HepG2 (cell line): ENCODE data around the gene SLC17A9. TPM values are rescaled to one million over a fixed set of nuclear protein-coding genes. Genes with fewer than 3 reads are reported as not detected.

Experiments
- ATAC-seq: fragments of 200-7000 bp; cut with Tn5 transposase; 3 replicates; pipeline ENCODE4 v1.9.1; 2020; ENCODE audit warnings: mild to moderate bottlenecking, moderate library complexity
- BruUV-seq: library from RNA; stranded (reverse); fragments of 400-500 nt; replicated peaks from 2 replicates; lab custom pipeline; 2021; lab: Mats Ljungman, UMichigan
- CTCF ChIA-PET: fragments of 300-600 bp; formaldehyde crosslinking; extraction: SDS; loops from one replicate; lab custom pipeline; 2021; ENCODE audit warnings: low total read pairs, inconsistent platforms, low intra/inter-chr PET ratio; lab: Yijun Ruan, JAX
- POLR2A ChIA-PET: fragments of 350-600 bp; sonication (Branson Sonifier 250); formaldehyde crosslinking; loops from one replicate; lab custom pipeline; 2020; ENCODE audit warnings: antibody characterized with exemption, inconsistent platforms; lab: Yijun Ruan, JAX
- DNase-seq: peaks from one replicate; pipeline ENCODE4 v3.0.0-alpha.2; 2015; ENCODE audit warnings: low spot score
- FAIRE-seq: peaks from 3 replicates; lab custom pipeline; 2011; peaks lifted over from hg19 to GRCh38; lab: Jason Lieb, UNC
- H2AFZ ChIP-seq: one replicate; pipeline ENCODE4 v1.6.1; 2011; ENCODE audit warnings: low read length, inconsistent platforms
- H3K27ac ChIP-seq: fragments of 300-600 bp; 3 replicates; pipeline ENCODE4 v1.8.0; 2011; ENCODE audit warnings: mixed run types, mild to moderate bottlenecking, mixed read lengths, low read length, inconsistent platforms; ENCODE audit not compliant: insufficient read depth; ENCODE audit errors: extremely low read length
- H3K27me3 ChIP-seq, 2 experiments: fragments of 200-600 bp in 1 of 2; 2 replicates in 1 of 2; 3 replicates in 1 of 2; pipeline versions ENCODE4 v1.6.0 to v1.8.0; 2011; ENCODE audit warnings: low read length in 2 of 2, mild to moderate bottlenecking in 2 of 2, moderate library complexity in 2 of 2, inconsistent platforms in 1 of 2; ENCODE audit not compliant: insufficient read depth in 2 of 2, control insufficient read depth in 1 of 2
- H3K36me3 ChIP-seq, 2 experiments: fragments of 200-600 bp in 1 of 2; replicated peaks in 1 of 2; 2 replicates in 1 of 2; 3 replicates in 1 of 2; pipeline versions ENCODE4 v1.5.1 to v1.8.0; 2011; ENCODE audit warnings: low read length in 2 of 2, inconsistent platforms in 1 of 2; ENCODE audit not compliant: insufficient read depth in 2 of 2, control insufficient read depth in 1 of 2
- H3K4me1 ChIP-seq: 2 replicates; pipeline ENCODE4 v1.5.1; 2012; ENCODE audit warnings: low read length, inconsistent platforms; ENCODE audit not compliant: insufficient read depth
- H3K4me2 ChIP-seq: 2 replicates; pipeline ENCODE4 v1.6.0; 2011; ENCODE audit warnings: low read depth, low read length, inconsistent platforms
- H3K4me3 ChIP-seq, 3 experiments: fragments of 200-600 bp in 1 of 3; sonication (generic), shearing (Covaris generic) in 1 of 3; replicated peaks in 1 of 3; 2 replicates each; pipeline ENCODE4 v1.5.1; 2011 to 2016; ENCODE audit warnings: low read length in 3 of 3, inconsistent platforms in 2 of 3, low read depth in 2 of 3, mild to moderate bottlenecking in 2 of 3, control low read depth in 1 of 3, mixed read lengths in 1 of 3; ENCODE audit not compliant: insufficient read depth in 1 of 3
- H3K79me2 ChIP-seq: one replicate; pipeline ENCODE4 v1.6.1; 2011; ENCODE audit warnings: low read length, inconsistent platforms; ENCODE audit not compliant: insufficient read depth
- H3K9ac ChIP-seq: 2 replicates; pipeline ENCODE4 v1.6.0; 2011; ENCODE audit warnings: mild to moderate bottlenecking, low read depth, low read length, inconsistent platforms; ENCODE audit not compliant: insufficient read depth
- H3K9me3 ChIP-seq: 2 replicates; pipeline ENCODE4 v1.5.1; 2012; ENCODE audit warnings: mild to moderate bottlenecking, low read length
- H4K20me1 ChIP-seq: 2 replicates; pipeline ENCODE4 v1.6.0; 2011; ENCODE audit warnings: inconsistent platforms, mild to moderate bottlenecking, low read length, moderate library complexity; ENCODE audit not compliant: insufficient read depth
- ARID5B ChIP-seq: IDR thresholded peaks from 2 replicates; pipeline ENCODE4 v1.4.0; 2020; ENCODE audit warnings: mild to moderate bottlenecking, missing genetic modification reagents
- EED ChIP-seq: sonication (generic); formaldehyde crosslinking; IDR thresholded peaks from 2 replicates; pipeline ENCODE4 v1.5.0; 2020; ENCODE audit warnings: mild to moderate bottlenecking, missing genetic modification reagents
- FOSL1 ChIP-seq: sonication (generic); formaldehyde crosslinking; IDR thresholded peaks from 2 replicates; pipeline ENCODE4 v1.9.0; 2021; ENCODE audit warnings: missing genetic modification reagents, borderline replicate concordance
- HNRNPUL1 ChIP-seq: fragments of 200-400 bp; formaldehyde crosslinking; IDR thresholded peaks from 2 replicates; pipeline ENCODE4 v1.6.1; 2017; ENCODE audit warnings: low read depth, mild to moderate bottlenecking, low read length, moderate library complexity
- MATR3 ChIP-seq: sonication (generic); formaldehyde crosslinking; IDR thresholded peaks from 2 replicates; pipeline ENCODE4 v1.4.0; 2020; ENCODE audit warnings: missing genetic modification reagents
- MIER3 ChIP-seq: IDR thresholded peaks from 2 replicates; pipeline ENCODE4 v1.6.1; 2016; ENCODE audit warnings: missing compliant biosample characterization, borderline replicate concordance
- RBM39 ChIP-seq: fragments of 200-400 bp; formaldehyde crosslinking; IDR thresholded peaks from one replicate; pipeline ENCODE4 v1.6.1; 2018; ENCODE audit warnings: antibody characterized with exemption, mild to moderate bottlenecking, low read depth, low read length; ENCODE audit not compliant: poor library complexity, severe bottlenecking
- SP4 ChIP-seq: sonication (generic); formaldehyde crosslinking; IDR thresholded peaks from 2 replicates; pipeline ENCODE4 v1.8.1; 2023; ENCODE audit warnings: mild to moderate bottlenecking, missing genetic modification reagents
- ZMYM2 ChIP-seq: sonication (generic); formaldehyde crosslinking; IDR thresholded peaks from 2 replicates; pipeline ENCODE4 v1.8.0; 2022; ENCODE audit warnings: mild to moderate bottlenecking, missing genetic modification reagents
- ZNF274 ChIP-seq: sonication (generic); formaldehyde crosslinking; IDR thresholded peaks from 2 replicates; pipeline ENCODE4 v1.5.1; 2020; ENCODE audit warnings: mild to moderate bottlenecking, missing genetic modification reagents
- ZNF33B ChIP-seq: sonication (generic); formaldehyde crosslinking; IDR thresholded peaks from 2 replicates; pipeline ENCODE4 v1.5.1; 2020; ENCODE audit warnings: mild to moderate bottlenecking, missing genetic modification reagents
- ZNF576 ChIP-seq: sonication (generic); formaldehyde crosslinking; IDR thresholded peaks from 2 replicates; pipeline ENCODE4 v1.4.0; 2020; ENCODE audit warnings: mild to moderate bottlenecking, missing genetic modification reagents
- ZNF589 ChIP-seq: sonication (generic); formaldehyde crosslinking; conservative IDR thresholded peaks from 2 replicates; pipeline ENCODE4 v1.8.0; 2022; ENCODE audit warnings: mild to moderate bottlenecking, moderate library complexity, missing genetic modification reagents
- ZNF703 ChIP-seq: sonication (generic); formaldehyde crosslinking; IDR thresholded peaks from 2 replicates; pipeline ENCODE4 v1.5.1; 2020; ENCODE audit warnings: missing genetic modification reagents, mild to moderate bottlenecking, moderate library complexity, borderline replicate concordance
- ZNF776 ChIP-seq: sonication (generic); formaldehyde crosslinking; IDR thresholded peaks from 2 replicates; pipeline ENCODE4 v1.4.0; 2020; ENCODE audit warnings: mild to moderate bottlenecking, missing genetic modification reagents
- WGBS: methylation state at CpG from one replicate; pipeline ENCODE4 v1.1.6; 2017; ENCODE audit warnings: low lambda C conversion rate; 5-methylcytosine and 5-hydroxymethylcytosine counted together
- in situ Hi-C: cut with HindIII; loops from 2 replicates; pipeline ENCODE4 v1.10.0; 2017; ENCODE audit warnings: low pct_unique_long_range_greater_than_20kb; ENCODE audit not compliant: extremely low pct_ligation_motif_present
- intact Hi-C: fragments of 100-400 bp; cut with micrococcal nuclease; formaldehyde crosslinking; loops from one replicate; pipeline ENCODE4 v1.10.0; 2022; ENCODE audit not compliant: unreplicated experiment
- polyA plus RNA-seq, 8 experiments: library from polyadenylated mRNA; depleted of rRNA in 3 of 8; stranded (reverse) in 7 of 8; unstranded in 1 of 8; fragments of >200 nt; fragmentation: Illumina TruSeq in 4 of 8; extraction: Trizol in 4 of 8; gene quantifications; 2 replicates each; pipeline versions ENCODE4 v1.2.1 to v1.2.3, GENCODE V29; 2011 to 2016; ENCODE audit warnings: low read depth in 4 of 8, missing spikeins in 1 of 8, mixed read lengths in 1 of 8; ENCODE audit not compliant: insufficient read depth in 1 of 8
- total RNA-seq, 5 experiments: library from RNA; depleted of rRNA; stranded (reverse); fragments of >200 nt; fragmentation: Illumina TruSeq; extraction: Trizol; gene quantifications; 2 replicates each; pipeline ENCODE4 v1.2.3, GENCODE V29; 2016; ENCODE audit warnings: low read depth in 1 of 5

The SLC17A9 gene
- total and polyA plus RNA-seq, 2 of the 13 experiments (the other 11 are each of a cell fraction or from before 2014, with no cell fraction given), result 110 to 191 TPM

- Histone ChIP-seq H3K4me1 (no peaks in the 10 kb centered on the region), H3K79me2 (no peaks in the 10 kb centered on the region), H3K27ac (no peak overlapping the region), H3K27me3 (peaks cover 62 to 98% of the 10 kb centered on the region in 2 experiments), H3K4me2 (no peak overlapping the region), H4K20me1 (no peaks in the 10 kb centered on the region; the same call in 1 of the 2 replicates), H2AFZ (no peak overlapping the region), H3K36me3 (no peaks in the 10 kb centered on the region), H3K9ac (no peak overlapping the region), H3K4me3 (no peak overlapping the region), H3K9me3 (no peaks in the 10 kb centered on the region)
- BruUV-seq, result no TSS peak
- ATAC-seq (peak; percentile 18), FAIRE-seq (peak; percentile 32), DNase-seq (no peak)
- ChIA-PET CTCF (no interaction called here), POLR2A (interaction anchor here (0.7 to 2.0 kb wide), 5 partner anchors 9 to 26 kb away, joined by 3 to 7 read pairs (median 4); partner anchors contain the start of gene SLC17A9)
- TF ChIP-seq ZMYM2 (CRISPR knock-in tag) (no peak), ZNF589 (no peak), ZNF33B (CRISPR knock-in tag) (no peak), RBM39 (peak; percentile 48), ZNF274 (CRISPR knock-in tag) (0 out of 2 replicates have a peak, but pooled peaks have one; percentile 24), ZNF576 (CRISPR knock-in tag) (peak; percentile 98), ZNF776 (CRISPR knock-in tag) (0 out of 2 replicates have a peak, but pooled peaks have one; percentile 49)
- WGBS, result 27% methylated on average over 14 of the region's 14 CpGs
- intact Hi-C loops, result no loop called here
- in situ Hi-C loops, result no loop called here
Measured at GRCh38 chr20:62979310-62979709, 26.8 kb downstream of the SLC17A9 start.

- Histone ChIP-seq H3K27me3 (peaks cover 64 to 98% of the 10 kb centered on the region in 2 experiments), H3K4me2 (no peak overlapping the region), H2AFZ (no peak overlapping the region), H3K4me3 (no peak overlapping the region), H3K36me3 (no peaks in the 10 kb centered on the region), H3K79me2 (no peaks in the 10 kb centered on the region), H3K9ac (no peak overlapping the region), H3K9me3 (no peaks in the 10 kb centered on the region), H3K27ac (no peak overlapping the region), H3K4me1 (no peaks in the 10 kb centered on the region), H4K20me1 (no peaks in the 10 kb centered on the region; the same call in 1 of the 2 replicates)
- no peak for FAIRE-seq
- ChIA-PET CTCF (no interaction called here), POLR2A (interaction anchor here (1.0 to 2.0 kb wide), 3 partner anchors 9 to 27 kb away, joined by 3 to 7 read pairs (median 5); partner anchors contain the start of gene SLC17A9)
- no peak for DNase-seq
- intact Hi-C loops (no loop called here), in situ Hi-C loops (no loop called here)
- no TSS peak for BruUV-seq
- WGBS, result 6% methylated on average over 17 of the region's 19 CpGs
- peak; percentile 5; the same call in 1 of the 3 replicates for ATAC-seq
- TF ChIP-seq ZNF703 (CRISPR knock-in tag), result no peak
- TF ChIP-seq SP4 (CRISPR knock-in tag), result no peak
- TF ChIP-seq HNRNPUL1, result no peak
- no peak for TF ChIP-seq MATR3 (CRISPR knock-in tag)
- no peak for TF ChIP-seq FOSL1 (CRISPR knock-in tag)
- 0 out of 2 replicates have a peak, but pooled peaks have one; percentile 27 for TF ChIP-seq EED (CRISPR knock-in tag)
- no peak for TF ChIP-seq ARID5B (CRISPR knock-in tag)
- TF ChIP-seq MIER3 (CRISPR knock-in tag), result no peak
Measured at GRCh38 chr20:62979876-62980373, 27.4 kb downstream of the SLC17A9 start.
